ENCODE results near the gene APC2.

Gene APC2

GRCh38 chr19:1425102-1425837 is 24.7 kb upstream of the APC2 start:
- no peak overlapping the region for H3K4me3 ChIP-seq (ENCODE audit: low read length)
- WGBS: 95% methylated on average over 33 of the region's 33 CpGs
- no peak overlapping the region for H3K27ac ChIP-seq (ENCODE audit: low read depth, low read length)
- H3K9me3 ChIP-seq (ENCODE audit: insufficient read depth, low read depth, low read length): no peaks in the 10 kb centered on the region
- H3K36me3 ChIP-seq (ENCODE audit: insufficient read depth, low read length): peaks cover 96% of the 10 kb centered on the region
- H3K4me1 ChIP-seq (ENCODE audit: insufficient read depth, low read length): no peaks in the 10 kb centered on the region
- no peaks in the 10 kb centered on the region for H3K27me3 ChIP-seq (ENCODE audit: insufficient read depth, low read length)
- H3K9ac ChIP-seq (ENCODE audit: low read depth, low read length): no peak overlapping the region

- no peak overlapping the region for H3K4me3 ChIP-seq (ENCODE audit: low read length)
- peaks cover 95% of the 10 kb centered on the region for H3K36me3 ChIP-seq (ENCODE audit: insufficient read depth, low read length)
- H3K9me3 ChIP-seq (ENCODE audit: insufficient read depth, low read depth, low read length): no peaks in the 10 kb centered on the region
- no peaks in the 10 kb centered on the region for H3K27me3 ChIP-seq (ENCODE audit: insufficient read depth, low read length)
- H3K9ac ChIP-seq (ENCODE audit: low read depth, low read length): no peak overlapping the region
- H3K27ac ChIP-seq (ENCODE audit: low read depth, low read length): no peak overlapping the region
- WGBS: 92% methylated on average over 14 of the region's 14 CpGs
- no peaks in the 10 kb centered on the region for H3K4me1 ChIP-seq (ENCODE audit: insufficient read depth, low read length)
Measured at GRCh38 chr19:1425902-1426301, 24.0 kb upstream of the APC2 start.

GRCh38 chr19:1426736-1427135 is 23.2 kb upstream of the APC2 start:
- peaks cover 93% of the 10 kb centered on the region for H3K36me3 ChIP-seq (ENCODE audit: insufficient read depth, low read length)
- 95% methylated on average over 9 of the region's 9 CpGs for WGBS
- no peaks in the 10 kb centered on the region for H3K9me3 ChIP-seq (ENCODE audit: insufficient read depth, low read depth, low read length)
- H3K27ac ChIP-seq (ENCODE audit: low read depth, low read length): no peak overlapping the region
- H3K27me3 ChIP-seq (ENCODE audit: insufficient read depth, low read length): no peaks in the 10 kb centered on the region
- no peak overlapping the region for H3K4me3 ChIP-seq (ENCODE audit: low read length)
- H3K9ac ChIP-seq (ENCODE audit: low read depth, low read length): no peak overlapping the region
- H3K4me1 ChIP-seq (ENCODE audit: insufficient read depth, low read length): no peaks in the 10 kb centered on the region

- 96% methylated on average over 27 of the region's 27 CpGs for WGBS
Measured at GRCh38 chr19:1427221-1427920, 22.6 kb upstream of the APC2 start.

GRCh38 chr19:1428738-1429391 is 21.1 kb upstream of the APC2 start:
- Histone ChIP-seq H3K4me1 (ENCODE audit: insufficient read depth, low read length) (no peaks in the 10 kb centered on the region), H3K9ac (ENCODE audit: low read depth, low read length) (no peak overlapping the region), H3K4me3 (ENCODE audit: low read length) (no peak overlapping the region), H3K36me3 (ENCODE audit: insufficient read depth, low read length) (peaks cover 93% of the 10 kb centered on the region), H3K27ac (ENCODE audit: low read depth, low read length) (no peak overlapping the region), H3K9me3 (ENCODE audit: insufficient read depth, low read depth, low read length) (no peaks in the 10 kb centered on the region), H3K27me3 (ENCODE audit: insufficient read depth, low read length) (no peaks in the 10 kb centered on the region)
- WGBS: 96% methylated on average over 41 of the region's 41 CpGs

More at GRCh38 chr19:1427221-1427920, 22.6 kb upstream of the APC2 start:
- no peak overlapping the region for H3K27ac ChIP-seq (ENCODE audit: low read depth, low read length)
- no peaks in the 10 kb centered on the region for H3K27me3 ChIP-seq (ENCODE audit: insufficient read depth, low read length)
- H3K9ac ChIP-seq (ENCODE audit: low read depth, low read length): no peak overlapping the region
- no peaks in the 10 kb centered on the region for H3K9me3 ChIP-seq (ENCODE audit: insufficient read depth, low read depth, low read length)
- no peak overlapping the region for H3K4me3 ChIP-seq (ENCODE audit: low read length)
- no peaks in the 10 kb centered on the region for H3K4me1 ChIP-seq (ENCODE audit: insufficient read depth, low read length)
- H3K36me3 ChIP-seq (ENCODE audit: insufficient read depth, low read length): peaks cover 93% of the 10 kb centered on the region

- Histone ChIP-seq H3K9me3 (ENCODE audit: insufficient read depth, low read depth, low read length) (no peaks in the 10 kb centered on the region), H3K27ac (ENCODE audit: low read depth, low read length) (no peak overlapping the region), H3K27me3 (ENCODE audit: insufficient read depth, low read length) (no peaks in the 10 kb centered on the region), H3K4me1 (ENCODE audit: insufficient read depth, low read length) (no peaks in the 10 kb centered on the region), H3K36me3 (ENCODE audit: insufficient read depth, low read length) (peaks cover 94% of the 10 kb centered on the region), H3K4me3 (ENCODE audit: low read length) (no peak overlapping the region), H3K9ac (ENCODE audit: low read depth, low read length) (no peak overlapping the region)
- 95% methylated on average over 14 of the region's 14 CpGs for WGBS
Measured at GRCh38 chr19:1429750-1430149, 20.2 kb upstream of the APC2 start.

- no peaks in the 10 kb centered on the region for H3K9me3 ChIP-seq (ENCODE audit: insufficient read depth, low read depth, low read length)
Measured at GRCh38 chr19:1430246-1430645, 19.7 kb upstream of the APC2 start.

GRCh38 chr19:1431759-1432506 is 18.0 kb upstream of the APC2 start:
- no peak overlapping the region; the same call in 1 of the 2 replicates for H3K9ac ChIP-seq (ENCODE audit: low read depth, low read length)
- peaks cover 82% of the 10 kb centered on the region for H3K36me3 ChIP-seq (ENCODE audit: insufficient read depth, low read length)
- 96% methylated on average over 24 of the region's 24 CpGs for WGBS
- no peak overlapping the region for H3K4me3 ChIP-seq (ENCODE audit: low read length)
- no peaks in the 10 kb centered on the region for H3K4me1 ChIP-seq (ENCODE audit: insufficient read depth, low read length)
- H3K9me3 ChIP-seq (ENCODE audit: insufficient read depth, low read depth, low read length): no peaks in the 10 kb centered on the region
- no peaks in the 10 kb centered on the region for H3K27me3 ChIP-seq (ENCODE audit: insufficient read depth, low read length)
- no peak overlapping the region for H3K27ac ChIP-seq (ENCODE audit: low read depth, low read length)

More at GRCh38 chr19:1430246-1430645, 19.7 kb upstream of the APC2 start:
- H3K27me3 ChIP-seq (ENCODE audit: insufficient read depth, low read length): no peaks in the 10 kb centered on the region
- H3K27ac ChIP-seq (ENCODE audit: low read depth, low read length): no peak overlapping the region
- WGBS: 96% methylated on average over 13 of the region's 14 CpGs
- H3K9ac ChIP-seq (ENCODE audit: low read depth, low read length): no peak overlapping the region
- peaks cover 93% of the 10 kb centered on the region for H3K36me3 ChIP-seq (ENCODE audit: insufficient read depth, low read length)
- H3K4me3 ChIP-seq (ENCODE audit: low read length): no peak overlapping the region
- no peaks in the 10 kb centered on the region for H3K4me1 ChIP-seq (ENCODE audit: insufficient read depth, low read length)

GRCh38 chr19:1432507-1432887 is 17.4 kb upstream of the APC2 start:
- H3K9ac ChIP-seq (ENCODE audit: low read depth, low read length): no peak overlapping the region
- H3K36me3 ChIP-seq (ENCODE audit: insufficient read depth, low read length): peaks cover 76% of the 10 kb centered on the region
- no peaks in the 10 kb centered on the region for H3K9me3 ChIP-seq (ENCODE audit: insufficient read depth, low read depth, low read length)
- H3K27me3 ChIP-seq (ENCODE audit: insufficient read depth, low read length): no peaks in the 10 kb centered on the region
- no peak overlapping the region for H3K27ac ChIP-seq (ENCODE audit: low read depth, low read length)
- WGBS: 97% methylated on average over 16 of the region's 16 CpGs
- H3K4me1 ChIP-seq (ENCODE audit: insufficient read depth, low read length): no peaks in the 10 kb centered on the region
- H3K4me3 ChIP-seq (ENCODE audit: low read length): no peak overlapping the region

GRCh38 chr19:1433119-1434039 is 16.5 kb upstream of the APC2 start:
- Histone ChIP-seq H3K27me3 (ENCODE audit: insufficient read depth, low read length) (no peaks in the 10 kb centered on the region), H3K9ac (ENCODE audit: low read depth, low read length) (no peak overlapping the region), H3K4me1 (ENCODE audit: insufficient read depth, low read length) (no peaks in the 10 kb centered on the region), H3K27ac (ENCODE audit: low read depth, low read length) (no peak overlapping the region), H3K4me3 (ENCODE audit: low read length) (no peak overlapping the region), H3K9me3 (ENCODE audit: insufficient read depth, low read depth, low read length) (no peaks in the 10 kb centered on the region), H3K36me3 (ENCODE audit: insufficient read depth, low read length) (peaks cover 68% of the 10 kb centered on the region)
- WGBS: 95% methylated on average over 47 of the region's 47 CpGs
